Regular cardiac myocyte (primary cell): ENCODE measurements around the gene GPR37L1. TPM values are rescaled to one million over a fixed set of nuclear protein-coding genes. Genes with fewer than 3 reads are reported as not detected.

ENCODE experiments used
- total RNA-seq: library from RNA; depleted of rRNA; stranded (reverse); fragments of >200 nt; gene quantifications from 2 replicates; pipeline ENCODE4 v1.2.3, GENCODE V29; 2014

GPR37L1 gene
- not detected in 2 replicates for total RNA-seq

GRCh38 chr1:202122639-202123335, at the start of gene GPR37L1:
Gene GPR37L1 (plus strand): TSS chr1:202122917. CDS start chr1:202122964, 47 bp downstream.

GRCh38 chr1:202144402-202145067, 21.8 kb downstream of the GPR37L1 start, which contains the start of gene ARL8A:
Gene ARL8A (minus strand): TSS chr1:202144737. CDS start chr1:202144572, 165 bp downstream.

GRCh38 chr1:202160377-202160940, 37.7 kb downstream of the GPR37L1 start, which contains the start of gene PTPN7:
Gene PTPN7 (minus strand): TSS chr1:202160602. CDS start chr1:202159402, 1,200 bp downstream.

Other genes with a start within 250 kb of the GPR37L1 start
- gene SHISA4, start 234.0 kb upstream of the GPR37L1 start, total RNA-seq: 7.9 and 18.0 TPM in 2 replicates
- 3.1 and 25.7 TPM in 2 replicates for gene LMOD1, start 176.4 kb upstream of the GPR37L1 start, total RNA-seq
- 62.6 and 113 TPM in 2 replicates for gene TIMM17A, start 167.4 kb upstream of the GPR37L1 start, total RNA-seq
- 63.8 and 79.8 TPM in 2 replicates for gene RNPEP, start 140.3 kb upstream of the GPR37L1 start, total RNA-seq
- gene ELF3, start 112.3 kb upstream of the GPR37L1 start, total RNA-seq: 0.77 and 2.5 TPM in 2 replicates
- gene ARL8A, start 21.8 kb downstream of the GPR37L1 start, total RNA-seq: 18.6 and 28.2 TPM in 2 replicates
- not detected in 2 replicates for gene PTPN7, start 37.7 kb downstream of the GPR37L1 start, total RNA-seq
- gene LGR6, start 70.9 kb downstream of the GPR37L1 start, total RNA-seq: not detected in 2 replicates
- gene UBE2T, start 219.0 kb downstream of the GPR37L1 start, total RNA-seq: 16.1 and 92.6 TPM in 2 replicates
- gene PPP1R12B, start 225.8 kb downstream of the GPR37L1 start, total RNA-seq: 14.6 and 25.1 TPM in 2 replicates